Ovary (tissue), 9 donors: ENCODE results near the gene FAM229A. TPM values are rescaled to one million over a fixed set of nuclear protein-coding genes. Genes with fewer than 3 reads are reported as not detected.
"Not testable (repeated sequence)": the region's sequence is repeated elsewhere in the genome, so short reads cannot be mapped to it uniquely, and the experiment has no call there.

Experiments
- DNase-seq, 5 donors: peaks; one replicate each; pipeline ENCODE4 v3.0.0-alpha.2; 2019 to 2020
- H3K27ac ChIP-seq, 2 donors: fragments of 200-600 bp; one replicate each; pipeline versions ENCODE4 v1.5.1 to v1.8.0; 2019 to 2022
- H3K27me3 ChIP-seq: fragments of 200-600 bp; one replicate; pipeline ENCODE4 v1.8.0; 2022
- H3K36me3 ChIP-seq: fragments of 200-600 bp; sonication (generic); one replicate; pipeline ENCODE4 v1.5.1; 2019
- H3K4me1 ChIP-seq: one replicate; pipeline ENCODE4 v1.8.1; 2013; ENCODE audit warnings: mild to moderate bottlenecking, moderate library complexity; ENCODE audit not compliant: insufficient read depth
- H3K4me3 ChIP-seq: fragments of 200-600 bp; sonication (generic); one replicate; pipeline ENCODE4 v1.5.1; 2017
- H3K9me3 ChIP-seq, 2 donors: fragments of 200-600 bp in 1 of 2; sonication (generic) in 1 of 2; one replicate each; pipeline versions ENCODE4 v1.5.1 to v1.8.1; 2013 to 2019; ENCODE audit warnings: mild to moderate bottlenecking in 1 of 2, moderate library complexity in 1 of 2
- EP300 ChIP-seq: sonication (generic); formaldehyde crosslinking; IDR thresholded peaks from one replicate; pipeline ENCODE4 v1.6.1; 2017; ENCODE audit warnings: antibody characterized with exemption
- POLR2A ChIP-seq: fragments of 450-650 bp; IDR thresholded peaks from one replicate; pipeline ENCODE4 v1.6.1; 2017; ENCODE audit warnings: antibody characterized with exemption, mild to moderate bottlenecking, moderate library complexity
- WGBS, 3 donors: extraction: QIAGEN DNeasy Blood & Tissue Kit in 1 of 3; methylation state at CpG; one replicate each; pipeline versions ENCODE4 v1.1.5 to v1.1.7; 2013 to 2017; 5-methylcytosine and 5-hydroxymethylcytosine counted together
- intact Hi-C, 4 donors: fragments of 100-400 bp; cut with DNase I; formaldehyde crosslinking; loops; one replicate each; pipeline versions ENCODE4 v1.11.0 to v1.15.1; 2022 to 2023
- polyA plus RNA-seq, 2 donors: library from polyadenylated mRNA; stranded (reverse); fragments of 200-250 nt in 1 of 2; fragments of 350-450 nt in 1 of 2; fragmentation: Illumina TruSeq in 1 of 2; extraction: RNeasy Lipid Tissue Mini Kit (QIAGEN cat#74804) in 1 of 2; gene quantifications; one replicate each; pipeline ENCODE4 v1.2.3, GENCODE V29; 2013 to 2014
- total RNA-seq, 7 donors: library from RNA; depleted of rRNA in 2 of 7; stranded (reverse); fragments of >200 nt in 2 of 7; fragmentation: NEBNext Ultra II Directional in 3 of 7; extraction: Animal tissue kit (Norgen Biotek cat#: 25700) in 3 of 7; gene quantifications; one replicate each; pipeline versions ENCODE4 v1.1.0 to v1.2.4, GENCODE V29; 2016 to 2023
- TF ChIP-seq, protein P1 (sequence below), 3 donors: fragments of 450-650 bp in 2 of 3; fragments of 200-600 bp in 1 of 3; IDR thresholded peaks; one replicate each; pipeline versions ENCODE4 v1.5.1 to v1.8.0; 2016 to 2022; ENCODE audit warnings: antibody characterized with exemption in 3 of 3, mild to moderate bottlenecking in 1 of 3
- donor health status: DM: no; HTN: no; CAD: no; lungs with moderate emphysema.
- donor health status: DM: no; HTN: no; CAD: no.
- donor health status: Bipolar disorder and iron deficiency.
- donor health status: DM: yes; HTN: yes; CAD: no.
- donor health status: DM: no; HTN: no; CAD: no.
- donor health status: DM: yes; HTN: yes; CAD: no.

Gene FAM229A
- total and polyA plus RNA-seq, 9 donors = 3.0 to 27.0 (median 14.0) TPM

DNA sequence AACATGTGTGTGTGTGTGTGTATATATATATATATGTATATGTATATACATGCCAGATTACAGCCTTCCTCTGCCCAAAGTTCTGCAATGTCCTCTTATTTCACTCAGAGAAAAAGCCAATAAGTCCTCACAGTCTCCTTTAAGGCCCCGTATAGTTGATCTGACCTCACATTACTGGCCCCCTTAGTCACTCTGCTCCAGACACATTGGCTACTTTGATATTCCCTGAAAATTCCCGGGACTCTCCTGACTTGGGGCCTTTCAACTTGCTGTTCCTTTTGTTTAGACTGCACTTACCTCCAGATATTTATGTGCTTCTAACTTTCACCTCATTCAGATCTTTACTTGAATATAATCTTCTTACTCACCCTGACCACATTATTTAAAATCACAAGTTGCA lies 36.1 kb upstream of the FAM229A start:
- Histone ChIP-seq H3K4me3 (no peak overlapping the region), H3K9me3 (no peaks in the 10 kb centered on the region), H3K36me3 (no peaks in the 10 kb centered on the region), H3K4me1 (peaks cover 1% of the 10 kb centered on the region), H3K27me3 (no peaks in the 10 kb centered on the region), H3K27ac (no peak overlapping the region)
- 21 to 42% (median 42%) methylated on average over 2 of the region's 2 CpGs for WGBS, 3 donors
- no peak for DNase-seq
- TF ChIP-seq, protein P1, sequence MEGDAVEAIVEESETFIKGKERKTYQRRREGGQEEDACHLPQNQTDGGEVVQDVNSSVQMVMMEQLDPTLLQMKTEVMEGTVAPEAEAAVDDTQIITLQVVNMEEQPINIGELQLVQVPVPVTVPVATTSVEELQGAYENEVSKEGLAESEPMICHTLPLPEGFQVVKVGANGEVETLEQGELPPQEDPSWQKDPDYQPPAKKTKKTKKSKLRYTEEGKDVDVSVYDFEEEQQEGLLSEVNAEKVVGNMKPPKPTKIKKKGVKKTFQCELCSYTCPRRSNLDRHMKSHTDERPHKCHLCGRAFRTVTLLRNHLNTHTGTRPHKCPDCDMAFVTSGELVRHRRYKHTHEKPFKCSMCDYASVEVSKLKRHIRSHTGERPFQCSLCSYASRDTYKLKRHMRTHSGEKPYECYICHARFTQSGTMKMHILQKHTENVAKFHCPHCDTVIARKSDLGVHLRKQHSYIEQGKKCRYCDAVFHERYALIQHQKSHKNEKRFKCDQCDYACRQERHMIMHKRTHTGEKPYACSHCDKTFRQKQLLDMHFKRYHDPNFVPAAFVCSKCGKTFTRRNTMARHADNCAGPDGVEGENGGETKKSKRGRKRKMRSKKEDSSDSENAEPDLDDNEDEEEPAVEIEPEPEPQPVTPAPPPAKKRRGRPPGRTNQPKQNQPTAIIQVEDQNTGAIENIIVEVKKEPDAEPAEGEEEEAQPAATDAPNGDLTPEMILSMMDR (IDR thresholded peaks at IDR 0.05) = no peak
- TF ChIP-seq EP300 (no peak), POLR2A (no peak)
- intact Hi-C loops = no loop called here

DNA sequence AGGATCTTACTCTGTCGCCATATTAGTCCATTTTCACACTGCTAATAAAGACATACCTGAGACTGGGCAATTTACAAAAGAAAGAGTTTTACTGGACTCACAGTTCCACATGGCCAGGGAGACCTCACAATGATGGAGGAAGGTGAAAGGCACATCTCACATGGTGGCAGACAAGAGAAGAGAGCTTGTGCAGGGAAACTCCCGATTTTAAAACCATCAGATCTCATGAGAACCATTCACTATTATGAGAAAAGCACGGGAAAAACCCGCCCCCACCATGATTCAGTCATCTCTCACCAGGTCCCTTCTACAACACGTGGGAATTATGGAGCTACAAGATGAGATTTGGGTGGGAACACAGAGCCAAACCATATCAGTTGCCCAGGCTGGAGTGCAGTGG lies 34.2 kb upstream of the FAM229A start:
- 88 to 90% (median 90%) methylated on average over 5 of the region's 5 CpGs for WGBS, 3 donors
- intact Hi-C loops, H3K36me3 ChIP-seq, H3K4me3 ChIP-seq, H3K27me3 ChIP-seq, DNase-seq, H3K9me3 ChIP-seq, H3K27ac ChIP-seq: not testable (repeated sequence)
- H3K4me1 ChIP-seq = peaks cover 11% of the 10 kb centered on the region

DNA sequence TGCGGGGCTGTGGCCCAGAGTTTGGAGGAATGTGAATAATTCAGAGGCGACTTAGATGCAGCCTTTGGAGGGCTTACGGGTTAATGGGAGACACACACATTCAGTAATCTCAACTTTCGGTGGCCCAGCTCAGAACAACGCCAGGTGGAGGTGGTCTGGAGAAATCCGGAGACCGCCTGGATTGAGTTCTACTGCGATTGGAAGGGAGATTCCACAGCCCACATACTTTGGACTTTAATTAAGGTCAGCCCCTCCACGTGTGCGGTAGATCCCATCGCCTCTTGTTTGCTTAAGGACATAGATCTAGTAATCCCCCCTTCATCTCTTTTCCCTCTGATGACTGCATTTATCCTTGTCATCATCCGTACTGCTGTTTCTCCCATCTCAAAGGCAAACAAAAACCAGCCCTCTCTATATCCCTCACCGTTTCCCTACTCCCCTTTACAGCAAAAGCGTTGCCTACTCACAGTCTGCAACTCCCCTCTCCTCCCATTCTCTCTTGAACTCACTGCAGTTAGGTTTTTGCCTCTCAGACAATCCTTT lies 32.7 kb upstream of the FAM229A start:
- no peaks in the 10 kb centered on the region for H3K9me3 ChIP-seq
- H3K36me3 ChIP-seq = no peaks in the 10 kb centered on the region
- H3K27me3 ChIP-seq = no peaks in the 10 kb centered on the region
- intact Hi-C loops = loop anchor here in 1 of 4 donors (2.0 kb wide), 1 partner anchor 58 kb away; the partner anchor contains the start of gene MARCKSL1
- DNase-seq = no peak
- peak overlapping the region; percentile 61 to 75 for H3K27ac ChIP-seq
- TF ChIP-seq POLR2A (no peak), EP300 (no peak)
- TF ChIP-seq, protein P1 (IDR thresholded peaks at IDR 0.05) = peak in 1 of 3 donors; percentile 2
- H3K4me1 ChIP-seq = peaks cover 16% of the 10 kb centered on the region
- 0% methylated on average over 14 of the region's 14 CpGs for WGBS, 3 donors
- peak overlapping the region; percentile 67 for H3K4me3 ChIP-seq

DNA sequence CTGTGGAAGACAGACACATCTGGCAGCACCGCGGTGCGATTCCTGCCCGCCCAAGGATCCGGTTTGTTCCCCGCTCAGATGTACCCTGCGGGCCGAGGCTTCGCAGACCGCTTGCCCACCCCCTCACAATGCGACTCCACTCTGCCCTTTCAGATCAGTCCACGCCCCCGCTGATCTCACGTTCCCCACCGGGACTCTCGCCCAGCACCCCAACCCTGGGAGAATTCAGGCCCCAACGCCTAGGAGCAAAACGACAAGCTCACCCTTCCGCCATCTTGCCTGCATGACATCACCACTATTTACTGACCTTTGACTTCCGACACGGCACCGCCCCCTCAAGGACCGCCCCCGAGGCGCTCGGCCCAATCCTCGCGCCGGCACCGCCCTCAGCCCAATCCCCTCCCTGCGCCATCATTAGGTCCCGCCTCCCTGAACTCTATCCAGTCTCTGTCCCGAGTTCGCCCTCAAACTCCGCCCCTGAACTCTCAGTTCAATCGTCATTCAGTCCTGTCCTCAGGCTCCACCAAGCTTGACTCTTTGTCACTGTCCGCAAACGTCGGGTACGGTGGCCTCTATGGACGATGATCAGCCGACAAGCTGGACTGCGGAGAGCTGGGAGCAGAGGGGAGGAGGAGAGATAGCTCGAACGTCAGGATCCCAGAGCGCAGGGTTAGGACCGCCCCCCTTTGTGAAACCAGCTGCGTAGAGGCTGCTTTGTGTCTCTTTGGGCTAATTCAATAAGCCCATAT lies 32.0 kb upstream of the FAM229A start, which contains the start of gene BSDC1:
Gene BSDC1, minus strand, starts transcription at position 301 of the 749 bp plus-strand sequence. Its CDS starts 27 bp downstream, at position 274.
- Histone ChIP-seq H3K27ac (peak within 1 kb of the TSS; percentile 75 to 78), H3K27me3 (no peaks in the 10 kb centered on the region), H3K4me3 (peak within 1 kb of the TSS; percentile 67), H3K4me1 (peaks cover 17% of the 10 kb centered on the region), H3K36me3 (no peaks in the 10 kb centered on the region), H3K9me3 (no peaks in the 10 kb centered on the region)
- 0 to 1% (median 1%) methylated on average over 48 of the region's 48 CpGs for WGBS, 3 donors
- intact Hi-C loops = loop anchor here in 1 of 4 donors (2.0 kb wide), 1 partner anchor 58 kb away; the partner anchor contains the start of gene MARCKSL1
- TF ChIP-seq, protein P1 (IDR thresholded peaks at IDR 0.05) = peak in 1 of 3 donors; percentile 14
- TF ChIP-seq EP300 = no peak
- peak; percentile 99 for TF ChIP-seq POLR2A
- DNase-seq = peak; percentile 98 to 99 (median 99)

DNA sequence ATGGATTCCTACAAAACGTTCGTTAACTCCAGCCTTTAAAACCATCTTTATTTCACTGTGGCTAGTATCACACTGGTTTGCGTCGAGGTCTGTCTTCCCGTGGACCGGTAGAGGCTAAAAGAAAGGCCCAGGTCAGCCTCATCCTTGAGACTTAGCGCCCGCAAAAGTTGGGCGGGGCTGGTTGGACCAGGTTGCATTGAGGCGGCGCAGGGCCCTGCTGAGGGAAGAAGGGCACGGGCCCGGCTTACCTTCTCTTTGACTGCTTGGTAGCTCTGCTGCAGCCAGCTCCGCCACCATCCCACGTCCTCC lies 31.5 kb upstream of the FAM229A start:
- Histone ChIP-seq H3K36me3 (no peaks in the 10 kb centered on the region), H3K9me3 (no peaks in the 10 kb centered on the region), H3K4me3 (peak overlapping the region; percentile 67), H3K27me3 (no peaks in the 10 kb centered on the region), H3K4me1 (peaks cover 18% of the 10 kb centered on the region), H3K27ac (peak overlapping the region; percentile 75 to 78)
- 1 to 2% (median 1%) methylated on average over 15 of the region's 15 CpGs for WGBS, 3 donors
- DNase-seq = peak in 1 of 5 donors; percentile 67
- intact Hi-C loops = loop anchor here in 1 of 4 donors (2.0 kb wide), 1 partner anchor 57 kb away; the partner anchor contains the start of gene MARCKSL1
- TF ChIP-seq, protein P1 (IDR thresholded peaks at IDR 0.05) = no peak
- TF ChIP-seq EP300 (no peak), POLR2A (no peak)
